Measurements from ENCODE around the gene RAB33A.

Gene RAB33A

DNA sequence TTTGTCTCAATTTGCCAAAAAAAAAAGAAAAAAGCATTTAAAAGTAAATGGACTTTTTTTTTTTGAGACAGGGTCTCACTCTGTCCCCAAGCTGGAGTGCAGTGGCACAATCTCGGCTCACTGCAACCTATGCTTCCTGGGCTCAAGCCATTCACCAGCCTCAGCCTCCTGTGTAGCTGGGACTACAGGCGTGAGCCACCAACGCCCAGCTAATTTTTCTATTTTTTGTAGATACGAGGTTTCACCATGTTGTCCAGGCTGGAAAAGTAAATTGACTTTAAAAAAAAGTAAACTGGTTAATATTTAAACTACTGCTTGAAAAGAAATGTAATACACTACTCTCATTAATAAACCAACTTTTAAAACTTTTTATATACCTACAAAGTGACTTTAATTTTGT is 12.0 kb upstream of the RAB33A start:
- POLR2A ChIA-PET (ENCODE audit: low non-redundant PET) = no interaction called here
- CTCF ChIA-PET = no interaction called here
- no peak overlapping the region for H3K27ac ChIP-seq
- DNase-seq (ENCODE audit: low spot score) = no peak
- TF ChIP-seq, protein P1, sequence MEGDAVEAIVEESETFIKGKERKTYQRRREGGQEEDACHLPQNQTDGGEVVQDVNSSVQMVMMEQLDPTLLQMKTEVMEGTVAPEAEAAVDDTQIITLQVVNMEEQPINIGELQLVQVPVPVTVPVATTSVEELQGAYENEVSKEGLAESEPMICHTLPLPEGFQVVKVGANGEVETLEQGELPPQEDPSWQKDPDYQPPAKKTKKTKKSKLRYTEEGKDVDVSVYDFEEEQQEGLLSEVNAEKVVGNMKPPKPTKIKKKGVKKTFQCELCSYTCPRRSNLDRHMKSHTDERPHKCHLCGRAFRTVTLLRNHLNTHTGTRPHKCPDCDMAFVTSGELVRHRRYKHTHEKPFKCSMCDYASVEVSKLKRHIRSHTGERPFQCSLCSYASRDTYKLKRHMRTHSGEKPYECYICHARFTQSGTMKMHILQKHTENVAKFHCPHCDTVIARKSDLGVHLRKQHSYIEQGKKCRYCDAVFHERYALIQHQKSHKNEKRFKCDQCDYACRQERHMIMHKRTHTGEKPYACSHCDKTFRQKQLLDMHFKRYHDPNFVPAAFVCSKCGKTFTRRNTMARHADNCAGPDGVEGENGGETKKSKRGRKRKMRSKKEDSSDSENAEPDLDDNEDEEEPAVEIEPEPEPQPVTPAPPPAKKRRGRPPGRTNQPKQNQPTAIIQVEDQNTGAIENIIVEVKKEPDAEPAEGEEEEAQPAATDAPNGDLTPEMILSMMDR (conservative IDR thresholded peaks at IDR 0.05; ENCODE audit: low read depth) = no peak

DNA sequence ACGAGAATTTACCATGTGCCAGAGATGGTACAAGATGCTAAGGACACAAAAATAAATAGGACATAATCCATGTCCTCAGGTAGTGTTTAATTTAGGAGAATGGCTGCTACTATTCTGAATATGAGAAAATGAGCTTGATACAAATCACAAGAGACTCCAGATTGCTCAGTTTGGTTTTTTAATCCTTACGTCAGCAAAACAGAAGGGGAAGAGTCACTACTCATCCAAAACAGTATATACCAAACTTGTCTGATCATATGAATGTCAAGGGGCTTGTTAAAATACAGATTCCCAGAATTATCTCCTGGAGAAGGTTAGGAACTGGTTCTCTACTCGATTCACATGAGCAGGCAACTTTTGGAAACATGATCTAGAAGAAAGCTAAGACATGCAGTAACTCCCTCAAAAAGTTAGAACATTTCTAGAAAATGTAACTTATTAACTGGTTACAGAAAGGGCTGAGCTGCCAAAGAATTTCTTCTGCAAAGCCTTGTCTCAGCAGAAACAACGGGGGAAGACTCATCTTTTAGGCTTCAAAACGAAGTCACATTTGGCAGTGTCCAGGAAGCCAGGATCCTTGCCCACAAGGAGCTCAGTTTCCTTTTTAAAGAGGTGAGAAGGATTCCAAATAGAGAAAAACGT is 9.5 kb upstream of the RAB33A start:
- DNase-seq (ENCODE audit: low spot score) = no peak
- POLR2A ChIA-PET (ENCODE audit: low non-redundant PET) = no interaction called here
- CTCF ChIA-PET = interaction anchor here (0.7 kb wide), 2 partner anchors 19 to 114 kb away, joined by 3 read pairs; no protein-coding TSS in a partner anchor
- TF ChIP-seq, protein P1 (conservative IDR thresholded peaks at IDR 0.05; ENCODE audit: low read depth) = no peak
- H3K27ac ChIP-seq = no peak overlapping the region

GRCh38 chrX:130163398-130163797 is 8.4 kb upstream of the RAB33A start:
- CTCF ChIA-PET = no interaction called here
- DNase-seq (ENCODE audit: low spot score) = no peak
- TF ChIP-seq, protein P1 (conservative IDR thresholded peaks at IDR 0.05; ENCODE audit: low read depth) = no peak
- POLR2A ChIA-PET (ENCODE audit: low non-redundant PET) = no interaction called here
- H3K27ac ChIP-seq = no peak overlapping the region

DNA sequence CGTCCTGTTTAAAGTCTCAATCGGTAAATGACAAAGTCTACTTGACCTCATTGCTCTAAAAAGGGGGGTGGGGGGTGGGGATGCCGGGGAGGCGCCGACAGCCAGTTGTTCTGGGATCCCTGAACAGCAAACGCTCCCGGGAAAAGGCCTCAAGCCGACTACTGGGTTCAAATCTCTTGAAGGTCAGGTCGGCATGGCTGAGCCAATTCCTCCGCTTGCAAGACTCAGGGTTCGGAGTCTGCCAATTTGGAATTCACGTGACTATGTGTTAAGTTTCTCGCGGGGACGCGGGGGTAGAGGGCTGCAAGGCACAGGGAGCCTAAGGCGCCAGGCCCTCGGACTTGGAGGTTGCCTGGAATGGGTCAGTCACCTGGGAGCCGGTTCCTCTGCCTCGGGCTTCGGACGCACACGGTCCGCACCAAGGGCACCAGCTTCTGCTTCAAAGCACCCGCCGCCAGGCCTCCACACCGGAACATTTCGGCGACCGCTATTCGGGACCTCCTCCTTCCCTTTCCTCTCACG is 6.5 kb upstream of the RAB33A start:
- POLR2A ChIA-PET (ENCODE audit: low non-redundant PET) = no interaction called here
- peak overlapping the region; percentile 91 for H3K27ac ChIP-seq
- no peak for DNase-seq (ENCODE audit: low spot score)
- CTCF ChIA-PET = interaction anchor here (0.7 kb wide), 1 partner anchor 86 kb away, joined by 4 read pairs; no protein-coding TSS in a partner anchor
- TF ChIP-seq, protein P1 (conservative IDR thresholded peaks at IDR 0.05; ENCODE audit: low read depth) = no peak

DNA sequence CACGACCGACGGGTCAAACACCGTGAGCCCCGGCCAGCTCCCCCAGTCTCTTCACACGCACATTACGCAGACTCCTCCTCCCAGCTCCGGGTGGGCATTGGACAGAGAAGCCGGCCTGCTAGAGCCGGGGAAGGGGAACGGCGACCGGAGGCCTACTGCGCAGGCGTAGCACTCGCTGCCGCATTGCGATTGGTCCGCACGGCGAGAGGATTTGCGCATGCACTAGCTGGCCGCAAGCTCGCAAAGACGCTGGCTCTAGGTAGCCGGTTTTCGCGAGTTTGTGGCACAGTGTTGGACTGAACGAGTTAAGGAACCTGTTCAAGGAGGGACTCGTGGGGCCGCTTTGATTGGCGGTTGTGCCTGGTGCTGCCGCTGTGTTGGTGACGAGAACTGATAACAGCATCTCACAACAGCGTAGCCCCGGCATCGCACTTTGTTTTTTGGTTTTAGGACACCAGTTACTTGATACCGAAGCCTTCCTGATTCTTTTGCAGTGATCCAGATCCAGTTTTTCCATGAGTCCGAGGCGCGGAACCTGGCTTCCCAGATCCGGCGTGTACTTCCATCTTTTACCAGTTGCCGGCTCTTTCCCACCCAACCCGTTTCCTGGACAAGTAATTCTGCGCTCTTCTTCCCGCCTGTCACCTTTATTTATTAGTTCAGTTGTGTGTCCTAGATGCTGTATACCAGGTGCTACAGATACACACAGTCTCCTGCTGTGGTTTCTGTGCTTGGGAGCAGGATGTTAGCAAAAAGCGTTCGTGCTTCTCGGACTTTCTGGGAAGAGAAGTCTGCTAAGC is 5.9 kb upstream of the RAB33A start, which contains the start of gene AIFM1:
Gene AIFM1, minus strand, starts transcription at position 139 of the 800 bp plus-strand sequence. CDS start 185 bp downstream, outside the sequence.
- ChIA-PET POLR2A (ENCODE audit: low non-redundant PET) (interaction anchor here (0.6 kb wide), 1 partner anchor 17 kb away, joined by 4 read pairs; no protein-coding TSS in a partner anchor), CTCF (interaction anchor here (0.7 kb wide), 1 partner anchor 86 kb away, joined by 4 read pairs; no protein-coding TSS in a partner anchor)
- peak; percentile 84 for DNase-seq (ENCODE audit: low spot score)
- TF ChIP-seq, protein P1 (conservative IDR thresholded peaks at IDR 0.05; ENCODE audit: low read depth) = no peak
- peak within 1 kb of the TSS; percentile 91 for H3K27ac ChIP-seq

- no peak for DNase-seq (ENCODE audit: low spot score)
- TF ChIP-seq, protein P1 (conservative IDR thresholded peaks at IDR 0.05; ENCODE audit: low read depth) = no peak
- peak overlapping the region; percentile 91 for H3K27ac ChIP-seq
- ChIA-PET CTCF (no interaction called here), POLR2A (ENCODE audit: low non-redundant PET) (no interaction called here)
Measured at GRCh38 chrX:130166503-130166777, 5.3 kb upstream of the RAB33A start.

Data from RWPE1 (cell line).